GM23248 (cell line): ENCODE measurements around the gene LAMA2. TPM values are rescaled to one million over a fixed set of nuclear protein-coding genes. Genes with fewer than 3 reads are reported as not detected.

ENCODE experiments used
- DNase-seq: peaks from one replicate; pipeline ENCODE4 v3.0.0-alpha.2; 2015
- H2AFZ ChIP-seq: fragments of 200-600 bp; sonication (generic); 2 replicates; pipeline ENCODE4 v1.6.1; 2016; ENCODE audit warnings: antibody characterized with exemption
- H3F3A ChIP-seq: fragments of 200-600 bp; sonication (generic); 2 replicates; pipeline ENCODE4 v1.6.1; 2016; ENCODE audit warnings: mild to moderate bottlenecking, antibody characterized with exemption, mixed run types; ENCODE audit not compliant: insufficient read depth
- H3K27ac ChIP-seq: fragments of 200-600 bp; sonication (generic); 2 replicates; pipeline ENCODE4 v1.5.1; 2016; ENCODE audit warnings: mild to moderate bottlenecking
- H3K27me3 ChIP-seq: fragments of 200-600 bp; sonication (generic); replicated peaks from 2 replicates; pipeline ENCODE4 v1.6.1; 2016; ENCODE audit warnings: mild to moderate bottlenecking; ENCODE audit not compliant: insufficient read depth
- H3K36me3 ChIP-seq: fragments of 200-600 bp; sonication (generic); 2 replicates; pipeline ENCODE4 v1.6.1; 2016; ENCODE audit warnings: low read depth, mild to moderate bottlenecking
- H3K4me1 ChIP-seq: fragments of 200-600 bp; sonication (generic); 2 replicates; pipeline ENCODE4 v1.6.1; 2016; ENCODE audit warnings: mild to moderate bottlenecking; ENCODE audit not compliant: insufficient read depth
- H3K4me2 ChIP-seq: fragments of 200-600 bp; sonication (generic); one replicate; pipeline ENCODE4 v1.6.1; 2016; ENCODE audit warnings: mild to moderate bottlenecking; ENCODE audit not compliant: unreplicated experiment
- H3K4me3 ChIP-seq: fragments of 200-600 bp; sonication (generic); 2 replicates; pipeline ENCODE4 v1.5.1; 2016; ENCODE audit warnings: mild to moderate bottlenecking
- H3K79me2 ChIP-seq: fragments of 200-600 bp; sonication (generic); 2 replicates; pipeline ENCODE4 v1.6.1; 2016; ENCODE audit warnings: mild to moderate bottlenecking; ENCODE audit not compliant: insufficient read depth
- H3K9ac ChIP-seq: fragments of 200-600 bp; sonication (generic); 2 replicates; pipeline ENCODE4 v1.6.1; 2016; ENCODE audit warnings: mild to moderate bottlenecking
- H3K9me2 ChIP-seq: fragments of 200-600 bp; sonication (generic); 2 replicates; pipeline ENCODE4 v1.6.1; 2016; ENCODE audit warnings: mixed run types, mild to moderate bottlenecking, moderate library complexity; ENCODE audit not compliant: insufficient read depth
- H3K9me3 ChIP-seq: fragments of 200-600 bp; sonication (generic); one replicate; pipeline ENCODE4 v1.6.1; 2017; ENCODE audit warnings: low read depth
- H4K20me1 ChIP-seq: fragments of 200-600 bp; sonication (generic); 2 replicates; pipeline ENCODE4 v1.6.0; 2016; ENCODE audit not compliant: insufficient read depth
- EZH2 ChIP-seq: fragments of 200-600 bp; sonication (generic); IDR thresholded peaks from 2 replicates; pipeline ENCODE4 v1.6.1; 2018; ENCODE audit warnings: antibody characterized with exemption, mild to moderate bottlenecking; ENCODE audit not compliant: insufficient read depth, poor library complexity, severe bottlenecking
- EZH2phosphoT487 ChIP-seq: fragments of 200-600 bp; sonication (generic); IDR thresholded peaks from 2 replicates; pipeline ENCODE4 v1.6.1; 2018; ENCODE audit warnings: antibody characterized with exemption, moderate library complexity, mild to moderate bottlenecking, low read depth; ENCODE audit not compliant: insufficient read depth
- WGBS, 2 experiments: methylation state at CpG; one replicate each; pipeline ENCODE4 v1.1.6; 2015 to 2017; ENCODE audit warnings: low lambda C conversion rate in 2 of 2, low coverage in 1 of 2; ENCODE audit errors: missing lambda C conversion rate in 2 of 2; 5-methylcytosine and 5-hydroxymethylcytosine counted together
- in situ Hi-C: fragments of 300-500 bp; cut with MboI; formaldehyde crosslinking; loops from 2 replicates; pipeline ENCODE4 v1.15.0; 2020
- polyA plus RNA-seq: library from polyadenylated mRNA; unstranded; fragments of >200 nt; fragmentation: Nextera tagmentation; extraction: Ambion mirVana; gene quantifications from 2 replicates; pipeline ENCODE4 v1.2.1, GENCODE V29; 2016
- total RNA-seq: library from RNA; depleted of rRNA; stranded (reverse); fragments of >200 nt; shearing (Covaris generic); gene quantifications from 2 replicates; pipeline ENCODE4 v1.2.3, GENCODE V29; 2014

LAMA2 gene
- total and polyA plus RNA-seq, 2 experiments from 2014 or later, result 8.3 to 31.1 TPM

DNA sequence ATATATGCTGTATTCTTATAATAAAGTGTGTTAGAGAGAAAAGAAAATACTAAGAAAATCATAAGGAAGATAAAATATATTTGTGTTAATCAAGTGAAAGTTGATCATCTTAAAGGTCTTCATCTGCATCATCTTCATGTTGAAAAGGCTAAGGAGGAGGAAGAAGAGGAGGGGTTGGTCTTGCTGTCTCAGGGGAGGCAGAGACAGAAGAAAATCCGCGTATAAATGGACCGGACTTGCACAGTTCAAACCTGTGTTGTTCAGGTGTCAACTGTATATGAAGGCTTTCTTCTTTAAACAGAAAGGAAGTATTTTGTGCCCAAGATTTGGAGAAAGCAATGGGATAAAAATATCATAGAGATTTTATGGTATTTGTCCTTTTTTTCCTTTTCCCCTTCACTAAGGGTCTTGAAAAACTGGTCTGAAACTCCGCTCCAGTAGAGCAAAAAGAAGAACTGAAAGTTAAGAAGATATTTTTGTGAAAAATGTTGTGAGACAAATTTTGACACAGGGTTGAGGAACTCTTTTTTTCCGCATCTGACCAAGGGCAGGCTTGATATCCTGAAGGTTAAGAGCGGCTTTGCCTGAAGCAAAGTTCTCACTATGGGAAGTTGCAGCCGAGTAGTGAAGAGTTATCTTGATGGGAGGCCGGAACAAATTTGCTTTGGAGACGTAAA, 350.7 kb downstream of the LAMA2 start:
- no peak overlapping the region for H2AFZ ChIP-seq
- 96% methylated on average over 9 of the region's 9 CpGs for WGBS, 2 experiments
- no peak overlapping the region for H3K27ac ChIP-seq
- 0 out of 2 replicates have a peak, but pooled peaks cover 6% of the 10 kb centered on the region for H3F3A ChIP-seq
- no peak for DNase-seq
- H3K4me1 ChIP-seq, result peaks cover 5% of the 10 kb centered on the region; the same call in 1 of the 2 replicates
- H3K4me2 ChIP-seq, result no peak overlapping the region
- H3K9me2 ChIP-seq, result no peaks in the 10 kb centered on the region
- H3K4me3 ChIP-seq, result no peak overlapping the region
- no peaks in the 10 kb centered on the region for H3K79me2 ChIP-seq
- H3K9me3 ChIP-seq, result no peaks in the 10 kb centered on the region
- H3K9ac ChIP-seq, result no peak overlapping the region
- TF ChIP-seq EZH2, result no peak
- TF ChIP-seq EZH2phosphoT487, result no peak
- no peaks in the 10 kb centered on the region for H3K36me3 ChIP-seq
- in situ Hi-C loops, result no loop called here
- H3K27me3 ChIP-seq, result no peaks in the 10 kb centered on the region
- H4K20me1 ChIP-seq, result no peaks in the 10 kb centered on the region

DNA sequence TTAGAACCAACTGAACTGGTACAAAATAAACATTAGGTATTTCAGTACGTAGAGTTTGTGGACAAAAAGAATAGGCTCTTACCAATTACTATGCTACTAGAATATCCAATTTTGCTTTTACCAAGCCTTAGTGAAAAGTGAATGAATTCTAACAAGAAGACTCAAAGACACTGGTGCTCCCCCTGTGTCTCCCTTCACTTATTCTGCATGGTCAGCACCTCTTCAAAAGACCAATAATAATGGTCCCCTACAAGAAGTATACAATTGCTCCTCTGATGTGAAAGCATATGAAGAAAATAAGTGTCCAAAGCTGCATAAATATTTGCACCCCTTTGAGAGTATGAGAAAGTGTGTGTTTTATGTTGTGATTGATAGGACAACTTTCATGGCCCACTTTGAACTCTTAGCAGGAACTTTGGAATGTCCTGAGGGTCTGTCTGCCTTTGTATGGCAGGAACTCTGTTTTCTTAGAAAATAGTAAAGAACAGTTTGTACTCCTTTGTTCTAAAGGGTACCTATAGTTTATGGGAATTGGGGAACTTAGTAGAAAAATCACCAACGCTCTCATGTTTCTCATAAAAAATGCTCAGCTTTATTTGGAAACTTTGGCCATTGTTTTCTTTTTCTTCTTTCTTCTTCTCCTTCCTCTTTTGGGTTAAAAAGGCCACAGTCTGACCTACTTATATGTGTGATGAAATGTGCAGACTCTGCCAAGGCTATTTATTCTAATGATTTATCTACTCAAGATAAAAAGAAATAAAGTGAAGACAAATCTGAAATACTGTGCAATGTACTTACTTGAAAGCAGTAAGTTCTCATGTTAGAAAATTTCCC, 352.4 kb downstream of the LAMA2 start:
- no peak overlapping the region for H3K9ac ChIP-seq
- TF ChIP-seq EZH2 (no peak), EZH2phosphoT487 (no peak)
- H2AFZ ChIP-seq, result peak overlapping the region; percentile 28; the same call in 1 of the 2 replicates
- H3K4me1 ChIP-seq, result peaks cover 5% of the 10 kb centered on the region; the same call in 1 of the 2 replicates
- H3K27ac ChIP-seq, result no peak overlapping the region
- in situ Hi-C loops, result no loop called here
- H3K9me3 ChIP-seq, result no peaks in the 10 kb centered on the region
- 0 out of 2 replicates have a peak, but pooled peaks cover 6% of the 10 kb centered on the region for H3F3A ChIP-seq
- no peak overlapping the region for H3K4me3 ChIP-seq
- H3K36me3 ChIP-seq, result no peaks in the 10 kb centered on the region
- WGBS, 2 experiments, result 47 to 50% methylated on average over 2 of the region's 2 CpGs
- no peaks in the 10 kb centered on the region for H3K27me3 ChIP-seq
- no peaks in the 10 kb centered on the region for H3K79me2 ChIP-seq
- peak; percentile 8 for DNase-seq
- H4K20me1 ChIP-seq, result no peaks in the 10 kb centered on the region
- no peak overlapping the region for H3K4me2 ChIP-seq
- H3K9me2 ChIP-seq, result no peaks in the 10 kb centered on the region

DNA sequence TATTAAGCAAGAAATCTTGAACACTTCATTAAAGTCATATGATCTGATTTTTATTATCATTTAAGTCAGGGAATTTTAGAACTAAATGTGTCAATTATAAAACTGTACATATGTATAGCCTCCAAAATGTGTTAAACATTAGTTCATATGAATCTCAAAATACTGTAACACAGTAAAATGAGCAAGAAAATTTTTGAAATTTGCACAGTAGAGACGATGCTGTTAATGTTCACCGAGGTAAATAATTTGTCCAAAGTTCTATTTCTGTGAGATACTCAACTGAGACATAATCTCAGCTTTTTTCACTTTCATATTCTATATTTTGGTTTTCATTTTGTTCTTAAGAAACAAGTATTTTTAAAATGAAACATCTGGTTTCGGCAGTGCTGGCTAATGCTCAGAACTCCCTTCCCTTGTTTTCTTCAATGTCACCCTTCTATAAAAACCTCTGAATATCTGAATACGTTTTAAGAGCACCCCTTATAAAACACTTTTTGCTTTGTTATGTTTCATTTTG, 353.1 kb downstream of the LAMA2 start:
- no peak overlapping the region for H3K4me2 ChIP-seq
- H3K9me2 ChIP-seq, result no peaks in the 10 kb centered on the region
- H3K4me3 ChIP-seq, result no peak overlapping the region
- H3F3A ChIP-seq, result 0 out of 2 replicates have a peak, but pooled peaks cover 6% of the 10 kb centered on the region
- in situ Hi-C loops, result no loop called here
- H3K9me3 ChIP-seq, result no peaks in the 10 kb centered on the region
- H3K27ac ChIP-seq, result no peak overlapping the region
- 32 to 33% methylated on average over 4 of the region's 4 CpGs for WGBS, 2 experiments
- H3K79me2 ChIP-seq, result no peaks in the 10 kb centered on the region
- H3K36me3 ChIP-seq, result no peaks in the 10 kb centered on the region
- no peak overlapping the region for H3K9ac ChIP-seq
- DNase-seq, result no peak
- H3K4me1 ChIP-seq, result peaks cover 5% of the 10 kb centered on the region; the same call in 1 of the 2 replicates
- no peaks in the 10 kb centered on the region for H3K27me3 ChIP-seq
- no peak for TF ChIP-seq EZH2
- TF ChIP-seq EZH2phosphoT487, result no peak
- H2AFZ ChIP-seq, result peak overlapping the region; percentile 28; the same call in 1 of the 2 replicates
- H4K20me1 ChIP-seq, result no peaks in the 10 kb centered on the region

DNA sequence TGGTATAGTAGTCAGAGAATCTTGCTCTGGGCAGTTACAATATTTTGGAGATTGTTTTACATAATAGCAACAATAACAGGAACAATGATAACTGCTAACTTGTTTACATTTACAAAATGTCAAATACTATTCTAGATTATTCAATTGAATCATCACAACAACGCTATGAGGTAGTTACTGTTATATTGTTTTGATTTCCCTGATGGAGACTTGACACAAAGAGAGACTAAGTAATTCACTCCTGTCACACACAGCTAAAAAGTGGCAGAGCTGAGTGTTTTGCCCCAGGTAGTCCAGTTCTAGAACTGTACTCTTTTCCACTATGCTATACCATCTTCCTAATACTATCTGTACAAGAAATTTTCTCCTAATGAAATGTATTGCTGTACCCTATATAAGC, 356.1 kb downstream of the LAMA2 start:
- 81 to 100% methylated on average over 1 of the region's 1 CpG for WGBS, 2 experiments

More for the DNA sequence above, 356.1 kb downstream of the LAMA2 start:
- Histone ChIP-seq H3F3A (0 out of 2 replicates have a peak, but pooled peaks cover 6% of the 10 kb centered on the region), H3K9me2 (no peaks in the 10 kb centered on the region), H3K9me3 (no peaks in the 10 kb centered on the region), H3K27ac (no peak overlapping the region), H3K9ac (no peak overlapping the region), H3K4me1 (peaks cover 5% of the 10 kb centered on the region; the same call in 1 of the 2 replicates), H3K4me3 (no peak overlapping the region), H4K20me1 (no peaks in the 10 kb centered on the region), H3K27me3 (no peaks in the 10 kb centered on the region), H3K79me2 (no peaks in the 10 kb centered on the region), H3K36me3 (no peaks in the 10 kb centered on the region), H2AFZ (no peak overlapping the region), H3K4me2 (no peak overlapping the region)
- TF ChIP-seq EZH2phosphoT487, result no peak
- TF ChIP-seq EZH2, result no peak
- no peak for DNase-seq
- in situ Hi-C loops, result no loop called here
